Body of pancreas (tissue), 4 donors: ENCODE results near the gene CDKN2B-AS1. TPM values are rescaled to one million over a fixed set of nuclear protein-coding genes. Genes with fewer than 3 reads are reported as not detected.

ENCODE experiments used
- ATAC-seq: fragments of 150-250 bp; one replicate; pipeline ENCODE4 v1.9.1; 2016
- DNase-seq, 4 donors: peaks; one replicate each; pipeline ENCODE4 v3.0.0-alpha.2; 2019
- H3K27ac ChIP-seq, 4 donors: fragments of 200-600 bp; sonication (generic); 1 replicate in 3 of 4; 2 replicates in 1 of 4; pipeline versions ENCODE4 v1.5.1 to v1.6.1; 2016 to 2019; ENCODE audit warnings: mild to moderate bottlenecking in 1 of 4, mixed read lengths in 1 of 4, moderate library complexity in 1 of 4
- H3K27me3 ChIP-seq, 2 donors: fragments of 200-600 bp; sonication (generic); one replicate each; pipeline ENCODE4 v1.6.0; 2016; ENCODE audit warnings: mild to moderate bottlenecking in 1 of 2
- H3K36me3 ChIP-seq, 2 donors: fragments of 200-600 bp; sonication (generic); replicated peaks in 1 of 2; 2 replicates each; pipeline ENCODE4 v1.5.1; 2016; ENCODE audit warnings: low read depth in 2 of 2; ENCODE audit not compliant: insufficient read depth in 1 of 2
- H3K4me1 ChIP-seq: fragments of 200-600 bp; sonication (generic); one replicate; pipeline ENCODE4 v1.6.0; 2016
- H3K4me3 ChIP-seq, 2 donors: fragments of 200-600 bp; sonication (generic); 1 replicate in 1 of 2; 2 replicates in 1 of 2; pipeline ENCODE4 v1.5.1; 2016 to 2019
- H3K9me3 ChIP-seq, 3 donors: fragments of 200-600 bp; sonication (generic); 1 replicate in 2 of 3; 2 replicates in 1 of 3; pipeline ENCODE4 v1.5.1; 2016
- CTCF ChIP-seq, 7 experiments: fragments of 450-650 bp in 4 of 7; fragments of 200-600 bp in 3 of 7; sonication (generic) in 3 of 7; IDR thresholded peaks; one replicate each; pipeline ENCODE4 v1.5.1; 2016 to 2019; ENCODE audit warnings: antibody characterized with exemption in 7 of 7
- POLR2A ChIP-seq, 3 donors: fragments of 450-650 bp; IDR thresholded peaks; one replicate each; pipeline ENCODE4 v1.6.1; 2016; ENCODE audit warnings: antibody characterized with exemption in 3 of 3, mild to moderate bottlenecking in 2 of 3
- WGBS, 2 donors: methylation state at CpG; one replicate each; pipeline ENCODE4 v1.1.5; 2017; 5-methylcytosine and 5-hydroxymethylcytosine counted together
- intact Hi-C: fragments of 100-400 bp; cut with DNase I; formaldehyde crosslinking; loops from one replicate; pipeline ENCODE4 v1.15.1; 2023
- total RNA-seq, 2 donors: library from RNA; depleted of rRNA; stranded (reverse); fragments of >200 nt; gene quantifications; one replicate each; pipeline ENCODE4 v1.1.0, GENCODE V29; 2016

CDKN2B-AS1 gene
- total RNA-seq, 2 donors from 2014 or later, result 0.26 TPM; not detected in 1

GRCh38 chr9:21993007-21993406 lies 1.6 kb upstream of the CDKN2B-AS1 start:
- ATAC-seq, result no peak
- no peaks in the 10 kb centered on the region for H3K9me3 ChIP-seq
- TF ChIP-seq CTCF (IDR thresholded peaks at IDR 0.05), result no peak
- TF ChIP-seq POLR2A (IDR thresholded peaks at IDR 0.05), result no peak
- H3K4me3 ChIP-seq, result no peak overlapping the region
- no peaks in the 10 kb centered on the region for H3K36me3 ChIP-seq
- WGBS, 2 donors, result 91 to 98% methylated on average over 4 of the region's 4 CpGs
- H3K27ac ChIP-seq, result no peak overlapping the region
- no peak for DNase-seq
- H3K27me3 ChIP-seq, result peaks cover 0 to 15% of the 10 kb centered on the region in 2 donors
- peaks cover 17% of the 10 kb centered on the region for H3K4me1 ChIP-seq
- intact Hi-C loops, result loop anchor here (5.0 to 10.0 kb wide), 2 partner anchors 58 to 176 kb away; no protein-coding TSS in a partner anchor

- Histone ChIP-seq H3K36me3 (no peaks in the 10 kb centered on the region), H3K9me3 (no peaks in the 10 kb centered on the region), H3K27ac (peak within 1 kb of the TSS in 3 of 4 donors; percentile 25 to 81 (median 51)), H3K4me3 (peak within 1 kb of the TSS; percentile 61 to 86), H3K27me3 (peaks cover 0 to 12% of the 10 kb centered on the region in 2 donors), H3K4me1 (peaks cover 17% of the 10 kb centered on the region)
- 4 to 6% methylated on average over 27 to 52 of the region's 53 CpGs for WGBS, 2 donors
- ATAC-seq, result peak; percentile 35
- intact Hi-C loops, result loop anchor here (5.0 to 10.0 kb wide), 2 partner anchors 59 to 177 kb away; no protein-coding TSS in a partner anchor
- TF ChIP-seq CTCF (IDR thresholded peaks at IDR 0.05) (no peak), POLR2A (IDR thresholded peaks at IDR 0.05) (no peak)
- peak in 2 of 4 donors; percentile 26 to 47 for DNase-seq
Measured at GRCh38 chr9:21993893-21994555, 567 bp upstream of the CDKN2B-AS1 start, which contains the start of gene CDKN2A. Gene CDKN2A (minus strand): TSS chr9:21994392.

GRCh38 chr9:21995006-21995665 lies 545 bp downstream of the CDKN2B-AS1 start:
- WGBS, 2 donors, result 0% methylated on average over 56 of the region's 56 CpGs
- DNase-seq (peak; percentile 53 to 70 (median 56)), ATAC-seq (peak; percentile 70)

GRCh38 chr9:21995666-21996398 lies 1.2 kb downstream of the CDKN2B-AS1 start:
- TF ChIP-seq POLR2A (IDR thresholded peaks at IDR 0.05) (no peak), CTCF (IDR thresholded peaks at IDR 0.05) (peak in 3 of 7 experiments; percentile 11 to 23 (median 14))
- no peaks in the 10 kb centered on the region for H3K36me3 ChIP-seq
- peak overlapping the region in 1 of 2 donors; percentile 86 for H3K4me3 ChIP-seq
- peaks cover 17% of the 10 kb centered on the region for H3K4me1 ChIP-seq
- H3K27ac ChIP-seq, result peak overlapping the region in 2 of 4 donors; percentile 51 to 81
- intact Hi-C loops, result loop anchor here (10.0 kb wide), 1 partner anchor 61 kb away; no protein-coding TSS in a partner anchor
- ATAC-seq, result peak; percentile 62
- H3K9me3 ChIP-seq, result no peaks in the 10 kb centered on the region
- WGBS, 2 donors, result 20 to 34% methylated on average over 41 to 54 of the region's 54 CpGs
- H3K27me3 ChIP-seq, result no peaks in the 10 kb centered on the region
- peak in 3 of 4 donors; percentile 30 to 50 (median 38) for DNase-seq

More at GRCh38 chr9:21995006-21995665, 545 bp downstream of the CDKN2B-AS1 start:
- Histone ChIP-seq H3K27ac (peak overlapping the region in 3 of 4 donors; percentile 25 to 81 (median 51)), H3K36me3 (no peaks in the 10 kb centered on the region), H3K4me3 (peak overlapping the region; percentile 61 to 86), H3K9me3 (no peaks in the 10 kb centered on the region), H3K27me3 (peaks cover 0 to 1% of the 10 kb centered on the region in 2 donors), H3K4me1 (peaks cover 17% of the 10 kb centered on the region)
- intact Hi-C loops, result loop anchor here (10.0 kb wide), 1 partner anchor 60 kb away; no protein-coding TSS in a partner anchor
- TF ChIP-seq POLR2A (IDR thresholded peaks at IDR 0.05) (peak in 2 of 3 donors; percentile 15 to 29), CTCF (IDR thresholded peaks at IDR 0.05) (no peak)
